Activated T-helper 1 cell treated with anti-CD3 and anti-CD28 coated beads, Interleukin-12 subunit alpha, Interleukin-12 subunit beta, Interleukin-2, Interleukin-4 antibody, amounts not matched to agents 30 ng/mL and 10 ng/mL and 1 ng/mL, durations not matched to agents 14 hours and 24 hours and 36 hours (primary cell): Measurements from ENCODE around the gene CHST9. TPM values are rescaled to one million over a fixed set of nuclear protein-coding genes. Genes with fewer than 3 reads are reported as not detected.
"Not testable (repeated sequence)": the region's sequence is repeated elsewhere in the genome, so short reads cannot be mapped to it uniquely, and the experiment has no call there.

Experiments
- DNase-seq: peaks from one replicate; pipeline ENCODE4 v3.0.0; 2021; ENCODE audit warnings: low spot score
- H3K27ac Mint-ChIP-seq: one replicate; pipeline ENCODE4 v1.8.0; 2021; ENCODE audit warnings: mild to moderate bottlenecking, mixed read lengths
- H3K27me3 Mint-ChIP-seq: one replicate; pipeline ENCODE4 v1.8.0; 2022; ENCODE audit warnings: mild to moderate bottlenecking, moderate library complexity, mixed read lengths; ENCODE audit not compliant: insufficient read depth
- H3K36me3 Mint-ChIP-seq: one replicate; pipeline ENCODE4 v1.8.0; 2021; ENCODE audit warnings: low read depth, mixed read lengths
- H3K4me1 Mint-ChIP-seq: one replicate; pipeline ENCODE4 v1.8.0; 2021; ENCODE audit warnings: low read depth, mixed read lengths
- H3K4me3 Mint-ChIP-seq: one replicate; pipeline ENCODE4 v1.8.0; 2021; ENCODE audit warnings: mild to moderate bottlenecking, moderate library complexity, mixed read lengths
- H3K9me3 Mint-ChIP-seq: one replicate; pipeline ENCODE4 v1.8.0; 2021; ENCODE audit warnings: mixed read lengths
- intact Hi-C: fragments of 100-400 bp; cut with micrococcal nuclease; formaldehyde crosslinking; loops from one replicate; pipeline ENCODE4 v1.15.1; 2024
- total RNA-seq: library from RNA; stranded (reverse); gene quantifications from 2 replicates; pipeline ENCODE4 v1.2.3, GENCODE V29; 2022

CHST9 gene
- total RNA-seq, 1 donor from 2014 or later = not detected

GRCh38 chr18:27008575-27008974 lies 176.5 kb downstream of the CHST9 start:
- H3K27me3 Mint-ChIP-seq = peaks cover 3% of the 10 kb centered on the region
- no peak overlapping the region for H3K4me3 Mint-ChIP-seq

GRCh38 chr18:27007880-27008279 lies 177.2 kb downstream of the CHST9 start:
- H3K9me3 Mint-ChIP-seq = no peaks in the 10 kb centered on the region
- DNase-seq = no peak
- intact Hi-C loops = no loop called here
- H3K4me1 Mint-ChIP-seq = no peaks in the 10 kb centered on the region
- no peaks in the 10 kb centered on the region for H3K36me3 Mint-ChIP-seq
- peaks cover 3% of the 10 kb centered on the region for H3K27me3 Mint-ChIP-seq
- no peak overlapping the region for H3K27ac Mint-ChIP-seq
- no peak overlapping the region for H3K4me3 Mint-ChIP-seq

More at GRCh38 chr18:27008575-27008974, 176.5 kb downstream of the CHST9 start:
- Mint-ChIP-seq H3K27ac (no peak overlapping the region), H3K36me3 (no peaks in the 10 kb centered on the region), H3K9me3 (no peaks in the 10 kb centered on the region), H3K4me1 (no peaks in the 10 kb centered on the region)
- intact Hi-C loops = no loop called here
- no peak for DNase-seq

- intact Hi-C loops = no loop called here
- no peaks in the 10 kb centered on the region for H3K9me3 Mint-ChIP-seq
- no peak for DNase-seq
- no peaks in the 10 kb centered on the region for H3K36me3 Mint-ChIP-seq
- no peaks in the 10 kb centered on the region for H3K4me1 Mint-ChIP-seq
- peaks cover 3% of the 10 kb centered on the region for H3K27me3 Mint-ChIP-seq
- no peak overlapping the region for H3K4me3 Mint-ChIP-seq
- no peak overlapping the region for H3K27ac Mint-ChIP-seq
Observed at GRCh38 chr18:27005589-27005988, 179.5 kb downstream of the CHST9 start.

GRCh38 chr18:27004056-27004829 lies 180.9 kb downstream of the CHST9 start:
- DNase-seq = no peak
- H3K27me3 Mint-ChIP-seq = peaks cover 3% of the 10 kb centered on the region
- no peak overlapping the region for H3K4me3 Mint-ChIP-seq
- intact Hi-C loops = no loop called here
- no peaks in the 10 kb centered on the region for H3K36me3 Mint-ChIP-seq
- H3K9me3 Mint-ChIP-seq = no peaks in the 10 kb centered on the region
- no peaks in the 10 kb centered on the region for H3K4me1 Mint-ChIP-seq
- no peak overlapping the region for H3K27ac Mint-ChIP-seq

- H3K4me1 Mint-ChIP-seq = no peaks in the 10 kb centered on the region
- no peaks in the 10 kb centered on the region for H3K27me3 Mint-ChIP-seq
- no peak overlapping the region for H3K4me3 Mint-ChIP-seq
- H3K27ac Mint-ChIP-seq = no peak overlapping the region
- H3K9me3 Mint-ChIP-seq = no peaks in the 10 kb centered on the region
- DNase-seq = no peak
- no peaks in the 10 kb centered on the region for H3K36me3 Mint-ChIP-seq
- intact Hi-C loops = no loop called here
Observed at GRCh38 chr18:26999797-27000196, 185.3 kb downstream of the CHST9 start.

GRCh38 chr18:26993568-26993967 lies 191.5 kb downstream of the CHST9 start:
- H3K9me3 Mint-ChIP-seq = no peaks in the 10 kb centered on the region
- intact Hi-C loops = no loop called here
- no peak overlapping the region for H3K4me3 Mint-ChIP-seq
- no peaks in the 10 kb centered on the region for H3K36me3 Mint-ChIP-seq
- H3K27ac Mint-ChIP-seq = no peak overlapping the region
- DNase-seq = no peak
- H3K27me3 Mint-ChIP-seq = no peaks in the 10 kb centered on the region
- no peaks in the 10 kb centered on the region for H3K4me1 Mint-ChIP-seq

- H3K9me3 Mint-ChIP-seq = no peaks in the 10 kb centered on the region
- H3K4me3 Mint-ChIP-seq = no peak overlapping the region
- no peaks in the 10 kb centered on the region for H3K36me3 Mint-ChIP-seq
- no peak for DNase-seq
- H3K4me1 Mint-ChIP-seq = no peaks in the 10 kb centered on the region
- intact Hi-C loops = no loop called here
- H3K27me3 Mint-ChIP-seq = no peaks in the 10 kb centered on the region
- H3K27ac Mint-ChIP-seq = no peak overlapping the region
Observed at GRCh38 chr18:26992926-26993325, 192.2 kb downstream of the CHST9 start.

- intact Hi-C loops = no loop called here
- Mint-ChIP-seq H3K27me3 (no peaks in the 10 kb centered on the region), H3K36me3 (no peaks in the 10 kb centered on the region), H3K9me3 (no peaks in the 10 kb centered on the region), H3K4me3 (no peak overlapping the region), H3K27ac (no peak overlapping the region), H3K4me1 (no peaks in the 10 kb centered on the region)
- no peak for DNase-seq
Observed at GRCh38 chr18:26989842-26990241, 195.3 kb downstream of the CHST9 start.

- no peaks in the 10 kb centered on the region for H3K4me1 Mint-ChIP-seq
- no peaks in the 10 kb centered on the region for H3K27me3 Mint-ChIP-seq
- no peaks in the 10 kb centered on the region for H3K36me3 Mint-ChIP-seq
- H3K27ac Mint-ChIP-seq = no peak overlapping the region
- H3K4me3 Mint-ChIP-seq = no peak overlapping the region
- H3K9me3 Mint-ChIP-seq = no peaks in the 10 kb centered on the region
- intact Hi-C loops = no loop called here
- DNase-seq = no peak
Observed at GRCh38 chr18:26981360-26982082, 203.6 kb downstream of the CHST9 start.

GRCh38 chr18:26978812-26979341 lies 206.2 kb downstream of the CHST9 start:
- H3K36me3 Mint-ChIP-seq = no peaks in the 10 kb centered on the region
- no peak overlapping the region for H3K27ac Mint-ChIP-seq
- intact Hi-C loops = no loop called here
- H3K4me3 Mint-ChIP-seq = no peak overlapping the region
- H3K27me3 Mint-ChIP-seq = no peaks in the 10 kb centered on the region
- no peaks in the 10 kb centered on the region for H3K4me1 Mint-ChIP-seq
- H3K9me3 Mint-ChIP-seq = no peaks in the 10 kb centered on the region
- DNase-seq = no peak

- intact Hi-C loops = no loop called here
- no peaks in the 10 kb centered on the region for H3K27me3 Mint-ChIP-seq
- H3K4me3 Mint-ChIP-seq = no peak overlapping the region
- no peak for DNase-seq
- no peak overlapping the region for H3K27ac Mint-ChIP-seq
- H3K4me1 Mint-ChIP-seq = no peaks in the 10 kb centered on the region
- no peaks in the 10 kb centered on the region for H3K36me3 Mint-ChIP-seq
- H3K9me3 Mint-ChIP-seq = no peaks in the 10 kb centered on the region
Observed at GRCh38 chr18:26977781-26978180, 207.3 kb downstream of the CHST9 start.

GRCh38 chr18:26976206-26976605 lies 208.9 kb downstream of the CHST9 start:
- intact Hi-C loops = no loop called here
- DNase-seq = no peak
- Mint-ChIP-seq H3K4me3 (no peak overlapping the region), H3K4me1 (no peaks in the 10 kb centered on the region), H3K27me3 (no peaks in the 10 kb centered on the region), H3K9me3 (no peaks in the 10 kb centered on the region), H3K36me3 (no peaks in the 10 kb centered on the region), H3K27ac (no peak overlapping the region)

GRCh38 chr18:26972549-26972948 lies 212.6 kb downstream of the CHST9 start:
- intact Hi-C loops, DNase-seq, H3K9me3 Mint-ChIP-seq, H3K27me3 Mint-ChIP-seq, H3K4me1 Mint-ChIP-seq, H3K36me3 Mint-ChIP-seq, H3K27ac Mint-ChIP-seq, H3K4me3 Mint-ChIP-seq: not testable (repeated sequence)
